HG02870 (cell line): ENCODE results near the gene ZNF169.
"Not testable (repeated sequence)": the region's sequence is repeated elsewhere in the genome, so short reads cannot be mapped to it uniquely, and the experiment has no call there.

Experiments used
- ATAC-seq: cut with Tn5 transposase; IDR thresholded peaks from one replicate; pipeline ENCODE4 v1.9.1; 2021; ENCODE audit warnings: mild to moderate bottlenecking, moderate library complexity; ENCODE audit not compliant: unreplicated experiment

Gene ZNF169

DNA sequence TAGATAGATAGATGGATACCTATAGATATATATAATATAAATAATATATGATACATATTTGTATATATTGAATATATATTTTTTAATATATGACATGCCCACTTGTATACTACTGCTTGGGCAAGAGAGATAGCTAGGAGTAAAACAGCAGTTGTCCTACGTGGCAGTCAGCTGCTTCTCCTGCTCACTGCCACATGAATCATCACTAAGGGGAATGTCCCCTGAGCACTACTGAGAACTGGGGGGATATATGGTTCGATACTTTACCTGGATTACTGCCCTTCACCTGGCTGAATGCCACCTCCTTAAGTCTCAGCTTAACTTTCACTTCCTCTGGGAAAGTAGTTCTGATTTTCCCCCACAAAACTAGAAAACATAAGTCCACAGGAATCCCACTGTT is 82.6 kb downstream of the ZNF169 start:
- not testable (repeated sequence) for ATAC-seq

DNA sequence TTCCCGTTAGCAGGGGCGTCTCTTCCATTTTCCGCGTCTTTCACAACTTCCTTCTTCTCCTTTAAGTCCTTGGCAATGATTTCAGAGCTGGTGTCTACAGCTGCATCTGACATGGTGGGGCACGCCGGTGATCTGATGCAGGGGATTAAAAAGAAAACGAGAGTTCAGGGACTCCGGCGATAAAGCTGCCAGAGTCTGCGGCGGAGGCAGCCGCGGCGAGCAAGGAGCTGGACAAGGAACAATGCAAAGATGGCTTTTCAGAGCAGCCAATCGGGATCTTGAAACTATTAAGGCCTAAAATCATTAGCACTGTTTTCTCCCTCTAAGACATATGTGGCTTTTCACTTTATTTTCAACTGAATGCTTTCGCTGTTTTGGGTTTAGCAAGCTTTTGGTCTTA is 88.4 kb downstream of the ZNF169 start:
- ATAC-seq = not testable (repeated sequence)

DNA sequence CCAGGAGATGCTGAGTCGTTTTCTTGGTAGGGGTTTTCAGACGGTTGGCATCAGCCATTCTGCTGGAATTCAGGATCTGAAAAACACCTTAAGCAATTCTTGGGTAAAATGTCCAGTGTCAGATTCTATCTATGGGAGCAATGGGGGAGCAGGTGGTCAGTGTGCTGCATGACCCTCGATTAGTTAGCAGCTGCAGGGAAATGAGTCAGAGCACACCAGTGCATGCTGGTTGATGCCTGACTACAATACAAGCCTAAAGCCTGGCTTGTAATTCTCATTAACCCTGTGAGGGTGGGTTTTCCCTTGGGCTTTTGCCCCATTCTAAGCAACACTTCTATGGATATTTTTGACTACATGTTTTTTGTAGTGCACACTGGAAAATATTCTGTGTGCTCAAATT is 89.7 kb downstream of the ZNF169 start:
- not testable (repeated sequence) for ATAC-seq
